Measurements from ENCODE around the gene SP140L. TPM values are rescaled to one million over a fixed set of nuclear protein-coding genes. Genes with fewer than 3 reads are reported as not detected.
A peak's percentile ranks its signal among the peaks of the same experiment; 100 is the strongest.
"Not testable (repeated sequence)": the region's sequence is repeated elsewhere in the genome, so short reads cannot be mapped to it uniquely, and the experiment has no call there.

Gene SP140L
- polyA plus RNA-seq (2012; ENCODE audit: missing spikeins) = 20.2 TPM

DNA sequence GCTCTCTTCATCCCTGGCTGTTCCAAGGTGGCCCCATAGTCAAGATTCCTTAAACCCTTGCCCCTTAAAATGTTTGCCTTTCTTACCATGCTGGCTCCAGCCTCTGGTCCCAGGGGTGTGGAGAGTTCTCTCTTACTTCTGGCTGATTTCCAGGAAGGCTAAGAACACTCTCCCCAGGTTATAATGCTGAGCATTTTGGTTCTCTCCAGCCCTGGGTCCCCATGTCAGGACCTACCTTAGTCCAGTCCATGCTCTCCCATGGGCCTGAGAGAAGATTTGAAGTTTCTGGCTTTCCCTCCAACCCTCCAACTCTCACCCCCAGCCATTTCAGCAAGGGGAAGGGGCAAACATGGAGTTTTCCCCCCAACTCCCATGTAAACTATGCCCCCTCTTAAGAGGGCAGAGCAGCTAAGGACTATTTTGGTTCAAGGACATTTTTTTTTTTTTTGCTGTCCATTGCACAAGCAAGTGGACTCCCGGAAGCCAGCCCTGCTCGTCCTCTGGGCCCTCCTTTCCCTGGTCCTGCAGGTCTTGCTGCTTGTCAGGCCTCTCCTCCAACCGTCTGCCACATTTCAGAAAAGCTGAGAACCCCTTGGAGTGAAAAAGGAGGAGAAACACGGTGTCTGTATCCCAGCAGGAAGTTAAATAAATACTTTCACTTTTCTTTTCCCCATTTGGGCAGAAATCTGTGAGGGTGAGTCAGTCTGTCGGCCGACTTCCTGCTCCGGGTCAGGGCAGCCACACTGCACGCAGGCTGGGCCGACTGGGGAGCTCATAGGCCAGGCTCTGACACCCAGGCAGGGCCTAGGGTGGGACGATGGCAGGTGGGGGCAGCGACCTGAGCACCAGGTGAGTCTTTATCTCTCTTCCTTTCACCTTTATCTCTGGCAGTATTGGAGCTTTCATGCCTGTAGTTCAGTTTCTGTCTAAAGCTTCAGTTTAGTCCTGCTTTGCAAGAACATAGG, at the start of gene SP140L:
SP140L (plus strand) TSS at position 741 of the 965 bp plus-strand sequence; CDS start at position 818, 77 bp downstream.
- TF ChIP-seq POLR2A (IDR thresholded peaks at IDR 0.05; ENCODE audit: low read depth, low read length) = peak; percentile 68; the same call in 1 of the 2 replicates
- peak; percentile 27; the same call in 1 of the 2 replicates for TF ChIP-seq POLR2AphosphoS5 (IDR thresholded peaks at IDR 0.05; ENCODE audit: low read depth, low read length)
- TF ChIP-seq TAF1 (IDR thresholded peaks at IDR 0.05; ENCODE audit: borderline replicate concordance, low read depth, low read length) = no peak
- DNase-seq (ENCODE audit: insufficient read length) = peak; percentile 61
- FAIRE-seq = peak; percentile 97

DNA sequence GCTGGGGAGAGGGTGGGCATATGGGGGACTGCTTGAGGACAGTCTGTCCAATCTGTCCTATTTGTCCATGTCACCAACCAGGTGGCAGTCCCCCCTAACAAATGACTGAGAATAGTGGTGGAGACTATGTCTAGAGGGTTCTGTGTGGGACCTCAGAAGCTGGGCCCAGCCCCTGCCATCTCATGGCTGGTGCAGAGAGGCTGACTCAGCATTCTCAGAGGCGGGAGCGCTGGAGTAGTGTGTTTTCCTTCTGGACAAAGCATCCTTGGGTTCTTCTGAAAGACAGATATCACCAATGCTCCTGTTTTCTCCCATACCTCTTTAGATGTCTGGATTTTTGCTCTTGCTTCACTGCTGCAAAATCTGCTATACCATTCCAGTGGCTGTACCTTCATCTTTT, 44.1 kb upstream of the SP140L start:
- TF ChIP-seq TAF1 (IDR thresholded peaks at IDR 0.05; ENCODE audit: borderline replicate concordance, low read depth, low read length) (no peak), POLR2AphosphoS5 (IDR thresholded peaks at IDR 0.05; ENCODE audit: low read depth, low read length) (no peak), POLR2A (IDR thresholded peaks at IDR 0.05; ENCODE audit: low read depth, low read length) (no peak)
- FAIRE-seq (no peak), DNase-seq (ENCODE audit: insufficient read length) (no peak)

DNA sequence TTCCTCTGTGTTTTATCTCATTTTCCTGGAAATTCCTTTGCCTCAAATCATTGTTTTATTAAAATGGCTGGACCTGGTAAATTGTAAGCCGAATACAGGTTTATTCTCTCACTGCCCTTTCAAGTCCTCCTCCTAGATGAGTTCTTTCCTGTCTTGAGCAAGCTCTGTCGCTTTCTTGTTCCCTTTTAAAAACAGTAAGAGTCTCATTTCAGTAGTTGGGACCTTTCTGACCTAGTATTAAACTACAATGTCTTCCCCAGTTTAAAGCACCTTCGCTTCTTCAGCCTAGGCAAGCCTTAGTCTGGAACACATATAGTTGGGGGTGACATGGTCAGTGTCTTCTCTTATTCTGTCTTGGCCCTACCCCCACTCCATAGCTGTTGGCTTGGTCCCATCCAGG, 40.9 kb upstream of the SP140L start:
- no peak for FAIRE-seq
- DNase-seq (ENCODE audit: insufficient read length) = no peak
- no peak for TF ChIP-seq POLR2A (IDR thresholded peaks at IDR 0.05; ENCODE audit: low read depth, low read length)

DNA sequence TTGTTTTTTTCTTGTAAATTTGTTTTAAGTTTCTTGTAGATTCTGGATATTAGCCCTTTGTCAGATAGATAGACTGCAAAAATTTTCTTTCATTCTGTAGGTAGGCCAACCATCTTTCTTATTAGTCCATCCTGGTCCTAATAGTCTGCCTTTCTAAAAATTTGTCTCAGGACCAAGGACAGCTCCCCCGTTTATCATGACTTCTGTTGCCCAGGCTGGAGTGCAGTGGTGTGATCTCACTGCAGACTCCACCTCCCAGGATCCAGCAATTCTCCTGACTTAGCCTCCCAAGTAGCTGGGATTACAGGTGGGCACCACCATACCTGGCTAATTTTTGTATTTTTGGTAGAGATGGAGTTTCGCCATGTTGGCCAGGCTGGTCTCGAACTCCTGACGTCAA, 37.7 kb upstream of the SP140L start:
- not testable (repeated sequence) for FAIRE-seq; DNase-seq (ENCODE audit: insufficient read length)

DNA sequence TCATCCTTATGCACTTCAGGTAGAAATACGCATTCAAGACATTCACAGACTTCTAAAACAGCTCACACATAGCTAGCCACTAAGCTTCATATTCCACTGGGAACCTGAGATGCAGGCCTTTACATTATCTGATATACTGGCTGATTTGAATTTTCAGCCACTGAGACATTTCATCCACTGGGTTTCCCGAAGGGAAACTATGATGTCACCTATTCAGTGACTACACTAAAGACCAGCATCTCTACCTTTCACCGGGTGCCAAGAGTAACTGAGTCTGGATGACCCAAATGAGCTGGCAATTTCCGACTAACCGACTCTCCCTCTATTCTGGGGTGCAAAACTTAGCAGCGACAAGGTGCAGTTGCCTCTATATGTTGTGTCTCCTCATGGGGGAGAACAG, 31.8 kb upstream of the SP140L start:
- DNase-seq (ENCODE audit: insufficient read length) (no peak), FAIRE-seq (peak; percentile 9)

DNA sequence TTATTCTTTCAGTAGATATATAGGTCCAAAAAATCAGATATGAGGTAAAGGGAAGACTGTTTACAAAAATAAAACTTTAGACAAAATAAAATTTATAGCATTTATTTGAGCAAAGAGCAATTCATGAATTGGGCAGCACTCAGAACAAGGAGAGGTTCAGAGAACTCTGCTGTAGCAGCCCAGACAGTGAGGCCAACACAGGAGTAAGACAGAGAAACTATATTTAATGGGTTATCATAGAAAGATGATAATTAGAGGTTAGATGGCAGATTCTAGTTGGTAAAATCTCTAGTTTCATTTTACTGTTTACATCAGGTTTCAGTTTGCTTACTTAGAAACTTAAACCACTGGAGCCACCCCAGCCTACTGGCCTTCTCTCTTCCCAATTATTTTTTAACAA, 30.1 kb upstream of the SP140L start:
- TF ChIP-seq POLR2AphosphoS5 (IDR thresholded peaks at IDR 0.05; ENCODE audit: low read depth, low read length) (no peak), POLR2A (IDR thresholded peaks at IDR 0.05; ENCODE audit: low read depth, low read length) (no peak), TAF1 (IDR thresholded peaks at IDR 0.05; ENCODE audit: borderline replicate concordance, low read depth, low read length) (no peak)
- DNase-seq (ENCODE audit: insufficient read length) (no peak), FAIRE-seq (no peak)

More for the DNA sequence above, 31.8 kb upstream of the SP140L start:
- no peak for TF ChIP-seq POLR2AphosphoS5 (IDR thresholded peaks at IDR 0.05; ENCODE audit: low read depth, low read length)
- no peak for TF ChIP-seq TAF1 (IDR thresholded peaks at IDR 0.05; ENCODE audit: borderline replicate concordance, low read depth, low read length)
- no peak for TF ChIP-seq POLR2A (IDR thresholded peaks at IDR 0.05; ENCODE audit: low read depth, low read length)

DNA sequence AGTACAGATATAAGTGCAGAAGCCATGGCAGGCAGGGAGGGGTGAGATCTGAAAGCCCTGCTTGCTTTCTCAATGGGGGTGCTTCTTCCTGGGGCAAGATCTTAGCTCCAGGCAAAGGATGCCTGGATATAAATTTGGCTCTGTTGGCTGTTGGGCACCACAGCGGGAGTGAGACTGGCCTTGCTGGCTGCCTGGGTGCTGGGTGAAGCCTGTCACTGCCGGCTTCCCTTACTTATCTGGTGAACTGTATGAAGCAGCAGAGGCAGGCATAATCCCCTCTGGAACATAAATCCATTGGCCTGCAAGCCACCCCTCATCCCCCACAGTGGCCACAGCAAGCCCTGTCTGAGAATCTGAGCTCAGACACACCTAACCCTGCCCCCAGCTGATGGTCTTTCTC, 27.4 kb upstream of the SP140L start:
- no peak for TF ChIP-seq POLR2A (IDR thresholded peaks at IDR 0.05; ENCODE audit: low read depth, low read length)
- no peak for TF ChIP-seq TAF1 (IDR thresholded peaks at IDR 0.05; ENCODE audit: borderline replicate concordance, low read depth, low read length)
- TF ChIP-seq POLR2AphosphoS5 (IDR thresholded peaks at IDR 0.05; ENCODE audit: low read depth, low read length) = no peak
- no peak for DNase-seq (ENCODE audit: insufficient read length)
- FAIRE-seq = no peak

DNA sequence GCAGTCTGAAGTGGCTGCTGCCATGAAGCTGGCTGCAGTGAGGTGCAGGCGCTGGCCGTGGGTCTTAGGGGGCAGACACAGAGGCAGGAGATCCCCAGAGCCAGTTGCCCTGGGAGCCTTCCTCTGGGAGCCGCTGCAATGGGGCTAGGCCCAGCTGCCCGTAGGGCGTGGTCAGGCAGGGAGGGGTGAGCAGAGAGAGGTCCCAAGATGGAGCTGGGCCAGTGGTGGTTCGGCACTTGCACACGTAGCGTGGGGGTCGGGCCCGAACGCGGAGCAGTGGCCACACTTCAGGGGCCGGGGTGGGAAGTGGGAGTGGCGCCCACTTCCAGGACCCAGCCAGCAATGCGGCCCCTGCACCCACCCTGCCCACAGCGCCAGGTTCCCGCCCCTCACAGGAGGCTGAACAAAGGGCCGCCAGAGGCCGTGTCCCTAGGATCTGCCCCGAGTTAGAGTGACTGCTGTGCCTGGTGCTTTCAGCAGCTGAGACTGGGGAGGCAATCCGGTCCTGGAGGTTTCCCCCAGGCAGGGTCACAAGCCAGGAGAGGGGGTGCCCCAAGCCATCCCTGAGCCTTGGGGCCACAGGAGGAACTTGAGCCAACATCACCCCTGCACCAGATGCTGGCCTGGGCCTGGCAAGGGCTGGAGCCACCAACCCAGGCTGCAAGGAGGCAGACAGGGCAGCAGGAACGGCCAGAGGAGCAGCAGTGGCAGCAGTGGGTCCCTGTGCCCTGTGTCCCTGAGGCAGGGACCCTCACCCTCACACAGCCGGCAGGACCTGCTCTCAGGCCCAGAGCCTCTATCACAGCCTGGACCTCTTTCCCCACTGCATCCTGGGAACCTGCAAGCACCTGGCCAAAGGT, 21.3 kb upstream of the SP140L start:
- FAIRE-seq (no peak), DNase-seq (ENCODE audit: insufficient read length) (no peak)
- TF ChIP-seq POLR2AphosphoS5 (IDR thresholded peaks at IDR 0.05; ENCODE audit: low read depth, low read length) (no peak), TAF1 (IDR thresholded peaks at IDR 0.05; ENCODE audit: borderline replicate concordance, low read depth, low read length) (no peak), POLR2A (IDR thresholded peaks at IDR 0.05; ENCODE audit: low read depth, low read length) (no peak)

DNA sequence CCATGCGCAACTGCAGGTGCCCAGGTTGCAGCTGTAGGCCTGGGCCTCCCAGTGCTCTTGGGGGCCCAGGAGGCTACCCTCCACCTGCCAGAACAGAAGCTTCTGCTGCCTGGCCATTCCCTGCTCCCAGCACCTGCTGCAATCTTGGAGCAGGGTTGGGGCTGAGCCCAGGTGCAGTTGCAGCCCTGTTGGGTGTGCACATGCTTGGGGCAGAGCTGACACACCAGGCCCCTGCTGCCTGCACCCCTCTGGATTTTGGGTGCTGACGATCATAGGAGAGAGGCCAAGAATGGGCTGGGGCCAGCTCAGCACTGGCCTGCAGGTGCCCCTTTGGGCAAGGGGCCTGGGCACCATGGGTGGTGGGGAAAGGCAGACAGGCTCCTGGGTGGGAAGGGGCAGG, 20.5 kb upstream of the SP140L start:
- TF ChIP-seq TAF1 (IDR thresholded peaks at IDR 0.05; ENCODE audit: borderline replicate concordance, low read depth, low read length) (no peak), POLR2A (IDR thresholded peaks at IDR 0.05; ENCODE audit: low read depth, low read length) (no peak), POLR2AphosphoS5 (IDR thresholded peaks at IDR 0.05; ENCODE audit: low read depth, low read length) (no peak)
- FAIRE-seq (no peak), DNase-seq (ENCODE audit: insufficient read length) (no peak)

DNA sequence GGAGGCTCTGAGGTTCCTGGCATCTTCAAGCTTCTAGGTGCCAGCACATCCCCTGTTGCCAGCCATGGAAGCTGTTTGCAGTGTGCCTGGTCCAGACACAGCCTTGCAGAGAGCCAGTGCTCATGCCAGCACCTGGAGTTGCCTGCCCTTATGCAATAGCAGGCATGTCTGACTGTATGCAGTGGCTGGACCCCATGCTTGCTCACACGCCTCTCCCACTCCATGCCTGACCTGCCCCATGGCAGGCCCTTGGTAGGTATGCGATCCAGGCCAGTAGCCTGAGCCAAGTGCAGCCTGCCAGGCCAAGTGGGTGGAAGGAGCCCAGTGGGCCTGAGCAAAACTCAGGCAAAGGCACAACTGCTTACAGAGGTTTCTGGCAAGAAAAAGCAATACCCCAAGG, 19.5 kb upstream of the SP140L start:
- TF ChIP-seq POLR2A (IDR thresholded peaks at IDR 0.05; ENCODE audit: low read depth, low read length) (no peak), TAF1 (IDR thresholded peaks at IDR 0.05; ENCODE audit: borderline replicate concordance, low read depth, low read length) (no peak), POLR2AphosphoS5 (IDR thresholded peaks at IDR 0.05; ENCODE audit: low read depth, low read length) (no peak)
- FAIRE-seq = no peak
- DNase-seq (ENCODE audit: insufficient read length) = no peak

DNA sequence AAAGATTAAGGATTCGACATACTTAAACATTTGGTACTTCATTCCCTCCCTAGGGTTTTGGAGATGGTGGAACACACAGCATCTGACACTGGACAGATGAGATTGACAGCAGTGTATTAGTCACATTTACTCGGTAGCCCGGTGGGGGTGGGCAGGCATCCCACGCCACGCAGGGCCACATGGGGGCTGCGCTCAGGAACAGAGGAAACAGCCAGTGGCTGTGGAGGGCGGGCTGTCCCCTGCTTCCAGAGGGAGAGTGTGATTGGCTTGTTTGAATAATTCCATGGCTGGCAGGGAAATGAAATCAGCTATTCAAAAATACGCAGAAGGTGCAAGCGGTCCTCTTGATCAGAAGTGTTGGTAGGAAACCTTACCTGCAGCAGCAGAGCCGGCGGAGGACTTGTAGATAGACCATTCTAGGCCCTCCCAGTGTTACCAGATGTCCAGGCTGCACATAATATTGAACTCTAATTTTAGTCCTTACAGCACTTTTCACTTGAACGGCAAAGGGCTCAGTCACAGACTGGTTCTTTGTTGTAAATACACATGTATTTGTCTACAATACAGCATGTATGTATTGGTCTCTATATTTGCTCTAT, 18.5 kb upstream of the SP140L start:
- DNase-seq (ENCODE audit: insufficient read length) (no peak), FAIRE-seq (no peak)
- TF ChIP-seq TAF1 (IDR thresholded peaks at IDR 0.05; ENCODE audit: borderline replicate concordance, low read depth, low read length) = no peak
- no peak for TF ChIP-seq POLR2AphosphoS5 (IDR thresholded peaks at IDR 0.05; ENCODE audit: low read depth, low read length)
- no peak for TF ChIP-seq POLR2A (IDR thresholded peaks at IDR 0.05; ENCODE audit: low read depth, low read length)

DNA sequence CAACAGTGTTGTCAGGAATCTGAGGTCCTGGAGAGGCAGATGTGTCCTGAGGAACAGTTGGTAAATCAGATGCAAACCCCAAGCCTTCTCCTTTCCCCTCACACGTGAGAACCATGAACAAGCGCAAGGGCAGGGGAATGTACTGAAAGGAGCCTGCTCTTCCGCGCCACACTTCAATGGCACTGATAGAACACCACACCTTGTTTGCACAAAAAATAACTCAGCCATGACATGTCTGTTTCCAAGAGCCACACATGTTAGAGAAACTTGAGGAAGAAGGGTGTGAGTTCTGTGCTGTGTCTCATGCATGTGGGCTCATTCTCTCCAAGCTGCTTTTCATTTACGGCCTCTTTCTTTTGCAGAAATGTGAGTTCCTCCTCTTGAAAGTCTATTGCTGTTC, 16.2 kb upstream of the SP140L start:
- not testable (repeated sequence) for DNase-seq (ENCODE audit: insufficient read length); FAIRE-seq

DNA sequence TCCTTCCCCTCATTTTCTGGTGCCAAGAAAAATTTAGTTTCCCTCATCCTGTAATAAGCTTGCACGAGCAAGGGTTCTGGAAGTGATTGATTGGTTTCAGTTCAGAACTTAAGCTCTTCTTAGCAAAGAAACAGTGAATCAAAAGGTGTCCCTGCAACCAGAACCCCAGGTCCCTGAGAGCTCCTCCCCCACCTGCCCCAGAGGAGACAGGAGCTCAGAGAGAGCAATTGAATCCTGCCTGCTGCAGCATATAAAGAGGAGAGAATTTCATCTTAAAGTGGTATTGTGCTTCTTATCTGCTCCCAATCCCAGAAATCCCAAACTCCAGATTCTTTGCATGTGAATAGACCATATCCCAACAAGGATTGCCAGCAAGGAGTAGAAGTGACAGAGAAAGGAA, 15.4 kb upstream of the SP140L start:
- DNase-seq (ENCODE audit: insufficient read length); FAIRE-seq: not testable (repeated sequence)

All from GM12892 (cell line).